GM12801 (cell line): Measurements from ENCODE around the gene DOK6.

Source experiments
- TF ChIP-seq, protein P1 (sequence below): IDR thresholded peaks from one replicate; pipeline ENCODE4 v1.5.1; 2011; ENCODE audit warnings: control low read depth; ENCODE audit not compliant: insufficient read length; ENCODE audit errors: extremely low read depth

Gene DOK6

DNA sequence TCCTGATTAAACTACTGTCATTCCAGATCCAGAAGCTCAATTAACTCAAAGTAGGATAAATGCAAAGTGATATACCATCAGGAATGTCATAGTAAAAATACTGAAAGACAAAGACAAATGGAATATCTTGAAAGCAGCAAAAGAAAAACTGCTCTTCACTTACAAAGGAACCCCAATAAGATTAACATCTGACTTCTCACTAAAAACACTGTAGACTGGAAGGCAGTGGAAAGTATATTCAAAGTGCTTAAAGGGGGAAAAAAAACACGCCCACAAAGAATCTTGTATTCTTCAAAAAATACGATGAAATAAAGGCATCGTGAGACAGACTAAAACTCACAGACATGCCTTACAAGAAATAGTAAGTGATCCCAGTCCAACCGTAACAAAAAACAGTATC, 195.7 kb downstream of the DOK6 start:
- TF ChIP-seq, protein P1, sequence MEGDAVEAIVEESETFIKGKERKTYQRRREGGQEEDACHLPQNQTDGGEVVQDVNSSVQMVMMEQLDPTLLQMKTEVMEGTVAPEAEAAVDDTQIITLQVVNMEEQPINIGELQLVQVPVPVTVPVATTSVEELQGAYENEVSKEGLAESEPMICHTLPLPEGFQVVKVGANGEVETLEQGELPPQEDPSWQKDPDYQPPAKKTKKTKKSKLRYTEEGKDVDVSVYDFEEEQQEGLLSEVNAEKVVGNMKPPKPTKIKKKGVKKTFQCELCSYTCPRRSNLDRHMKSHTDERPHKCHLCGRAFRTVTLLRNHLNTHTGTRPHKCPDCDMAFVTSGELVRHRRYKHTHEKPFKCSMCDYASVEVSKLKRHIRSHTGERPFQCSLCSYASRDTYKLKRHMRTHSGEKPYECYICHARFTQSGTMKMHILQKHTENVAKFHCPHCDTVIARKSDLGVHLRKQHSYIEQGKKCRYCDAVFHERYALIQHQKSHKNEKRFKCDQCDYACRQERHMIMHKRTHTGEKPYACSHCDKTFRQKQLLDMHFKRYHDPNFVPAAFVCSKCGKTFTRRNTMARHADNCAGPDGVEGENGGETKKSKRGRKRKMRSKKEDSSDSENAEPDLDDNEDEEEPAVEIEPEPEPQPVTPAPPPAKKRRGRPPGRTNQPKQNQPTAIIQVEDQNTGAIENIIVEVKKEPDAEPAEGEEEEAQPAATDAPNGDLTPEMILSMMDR = no peak

DNA sequence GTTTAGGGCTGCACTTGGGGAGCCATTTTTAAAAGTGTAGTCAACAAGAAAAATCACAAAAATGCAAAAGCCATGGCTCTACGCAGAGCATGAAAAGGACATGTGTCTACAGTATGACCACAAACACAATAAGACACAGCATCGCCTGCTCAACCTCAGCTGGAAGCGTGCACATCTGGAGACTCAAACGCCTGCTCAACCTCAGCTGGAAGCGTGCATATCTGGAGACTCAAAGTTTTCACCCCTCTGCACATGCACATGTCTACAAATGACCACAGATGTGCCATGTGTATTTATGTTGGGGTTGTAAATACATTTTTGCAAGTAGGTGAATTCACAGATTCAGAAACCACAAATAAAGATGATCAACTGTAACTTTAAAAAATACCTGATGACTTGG, 196.9 kb downstream of the DOK6 start:
- TF ChIP-seq, protein P1 = no peak

DNA sequence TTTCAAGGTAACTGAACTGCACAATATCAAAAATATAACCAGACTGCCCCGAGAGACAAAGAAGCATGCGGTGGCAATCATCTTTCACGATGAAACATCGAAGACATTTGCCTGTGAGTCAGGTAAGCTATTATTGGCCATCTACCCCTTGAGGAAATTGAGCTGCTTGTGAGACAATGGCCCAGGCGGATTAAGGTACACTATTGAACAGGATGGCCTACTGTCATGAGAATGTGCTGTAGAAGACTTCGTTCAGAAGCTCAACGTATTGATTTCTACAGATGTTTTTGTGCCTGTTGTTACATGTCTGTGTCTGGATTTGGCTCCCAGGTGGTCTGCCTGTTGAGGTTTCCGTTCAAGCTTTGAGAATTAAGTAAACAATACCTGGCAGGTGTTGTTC, 198.7 kb downstream of the DOK6 start:
- TF ChIP-seq, protein P1 = no peak

DNA sequence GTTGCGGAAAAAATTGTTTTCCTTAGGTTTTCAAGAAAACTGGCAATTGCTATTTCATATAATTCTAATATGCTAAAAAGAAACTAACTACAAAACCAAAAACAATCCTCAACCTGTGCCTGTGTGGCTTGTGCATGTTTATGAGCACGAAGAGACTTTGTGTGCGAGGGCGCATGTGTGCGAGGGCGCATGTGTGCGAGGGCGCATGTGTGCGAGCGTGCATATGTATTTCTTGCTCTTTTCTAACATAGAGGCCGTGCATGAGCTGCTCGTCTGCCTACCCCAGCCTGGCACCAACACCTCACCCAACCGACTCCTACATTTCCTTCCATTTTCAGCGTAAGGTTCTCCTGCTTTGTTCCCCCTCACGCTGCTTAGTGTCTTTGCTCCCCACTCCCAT, 211.6 kb downstream of the DOK6 start:
- TF ChIP-seq, protein P1 = no peak

DNA sequence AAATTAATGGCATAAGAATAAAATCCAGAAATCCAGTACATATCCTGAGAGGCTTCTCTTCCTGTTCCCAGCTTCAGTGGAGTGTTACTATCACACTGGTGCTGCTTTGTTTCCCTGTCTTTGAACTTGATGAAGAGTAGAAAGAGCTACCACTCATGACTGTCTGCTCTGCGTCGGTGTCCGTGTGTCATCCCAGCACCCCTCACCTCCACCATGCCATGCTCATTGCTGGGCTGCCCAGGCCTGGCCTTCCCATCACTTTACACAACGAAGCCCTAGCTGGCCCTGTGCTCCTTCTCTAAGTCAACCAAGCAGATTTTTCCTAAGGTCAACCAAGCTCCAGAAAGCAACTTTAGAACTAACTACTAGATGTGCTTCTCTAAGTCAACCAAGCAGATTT, 215.4 kb downstream of the DOK6 start:
- TF ChIP-seq, protein P1 = no peak

DNA sequence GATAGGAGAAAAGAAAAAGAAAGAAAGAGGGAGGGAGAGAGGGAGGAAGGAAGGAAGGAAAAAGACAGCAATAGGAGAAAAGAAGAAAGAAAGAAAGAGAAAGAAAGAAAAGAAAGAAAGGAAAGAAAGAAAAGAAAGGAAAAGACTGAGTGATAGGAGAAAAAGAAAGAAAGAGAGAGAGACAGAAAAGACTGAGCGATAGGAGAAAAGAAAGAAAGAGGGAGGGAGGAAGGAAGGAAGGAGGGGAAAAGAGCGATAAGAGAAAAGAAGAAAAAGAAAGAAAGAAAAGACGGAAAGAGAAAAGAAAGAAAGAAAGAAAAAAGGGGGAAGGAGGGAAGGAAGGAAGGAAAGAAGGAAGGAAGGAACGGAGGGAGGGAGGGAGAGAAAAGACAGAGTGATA, 216.7 kb downstream of the DOK6 start:
- TF ChIP-seq, protein P1 = no peak

DNA sequence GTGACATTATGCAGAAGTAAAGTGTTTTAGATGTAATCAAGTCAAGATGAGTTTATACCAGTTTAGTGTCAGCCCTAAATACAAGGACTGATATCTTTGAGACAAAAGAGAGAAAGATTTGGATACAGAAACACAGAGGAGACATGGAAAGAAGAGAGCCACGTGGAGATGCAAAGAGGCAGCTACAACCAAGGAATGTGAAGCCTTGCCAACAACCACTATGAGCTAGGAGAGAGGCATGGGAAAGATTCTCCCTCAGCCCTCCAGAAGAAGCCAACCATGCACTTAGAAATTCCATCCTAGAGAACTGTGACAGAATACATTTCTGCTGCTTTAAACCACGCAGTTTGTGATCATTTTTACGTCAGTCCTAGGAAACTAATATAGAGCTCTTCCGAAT, 217.2 kb downstream of the DOK6 start:
- TF ChIP-seq, protein P1 = no peak

DNA sequence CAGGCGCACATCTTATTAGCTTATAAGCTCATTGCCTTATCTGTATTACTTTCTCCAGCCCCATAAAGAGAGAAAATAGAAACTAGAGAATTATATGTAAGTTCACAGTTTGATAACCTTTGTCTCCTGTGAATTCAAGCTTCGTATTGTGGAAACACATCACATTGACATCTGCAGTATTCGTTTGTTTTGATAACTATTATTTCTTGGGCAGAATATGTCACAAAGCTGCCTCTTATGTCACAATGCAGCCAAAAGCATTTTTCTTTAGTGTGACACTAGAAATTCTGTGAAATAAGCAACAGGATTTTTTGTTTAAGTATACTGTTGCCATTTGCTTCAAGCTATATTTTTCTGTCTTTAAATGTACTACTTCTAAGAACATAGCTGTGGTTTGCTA, 221.5 kb downstream of the DOK6 start:
- TF ChIP-seq, protein P1 = no peak
